Measurements from ENCODE around the gene ZBTB3.
"Not testable (repeated sequence)": the region's sequence is repeated elsewhere in the genome, so short reads cannot be mapped to it uniquely, and the experiment has no call there.

Gene ZBTB3

DNA sequence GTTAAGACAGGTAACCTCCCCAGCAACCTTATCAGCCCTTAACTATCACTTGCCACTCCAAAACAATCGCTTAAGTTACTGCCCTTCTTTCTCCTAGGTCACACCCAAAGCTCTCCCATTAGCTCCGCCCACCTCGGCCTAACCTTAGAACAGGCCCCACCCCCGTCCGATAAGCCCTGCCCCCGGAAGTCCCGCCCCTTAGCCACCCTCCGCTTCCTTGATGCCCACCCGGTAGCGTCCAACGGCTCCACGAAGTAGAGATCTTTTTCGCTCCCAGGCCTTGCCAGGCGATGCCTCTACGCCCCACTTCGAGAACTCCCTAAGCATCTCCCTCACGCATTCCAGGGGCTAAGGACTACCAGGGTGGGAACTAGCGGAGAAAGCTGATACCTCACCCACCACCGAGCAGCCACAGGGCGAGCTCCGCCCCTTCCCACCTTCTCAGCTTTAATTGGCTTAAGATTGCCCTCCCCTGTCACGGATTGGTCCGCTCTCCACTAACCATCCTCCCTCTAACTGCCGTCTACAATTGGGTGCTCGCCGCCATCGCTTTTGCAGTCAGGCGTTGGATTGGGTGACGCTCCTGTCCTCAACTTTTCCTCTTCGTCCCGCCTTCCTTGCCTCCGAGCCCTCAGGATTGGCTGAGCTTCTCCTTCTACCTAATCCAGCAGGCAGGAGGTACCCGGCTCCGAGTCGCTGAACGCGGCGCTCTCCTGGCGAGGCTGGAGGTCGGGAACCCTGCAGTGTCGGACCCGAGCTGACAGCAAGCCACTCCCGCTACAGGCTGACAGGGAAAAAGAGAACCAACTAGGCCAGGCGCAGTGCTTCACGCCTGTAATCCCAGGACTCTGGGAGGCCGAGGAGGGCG is at the start of gene ZBTB3:
Gene ZBTB3, minus strand, starts transcription at position 425 of the 868 bp plus-strand sequence. CDS start 496 bp downstream, outside the sequence.
- DNase-seq (ENCODE audit: low read depth in 2 of 2), result peak; percentile 94 to 97

DNA sequence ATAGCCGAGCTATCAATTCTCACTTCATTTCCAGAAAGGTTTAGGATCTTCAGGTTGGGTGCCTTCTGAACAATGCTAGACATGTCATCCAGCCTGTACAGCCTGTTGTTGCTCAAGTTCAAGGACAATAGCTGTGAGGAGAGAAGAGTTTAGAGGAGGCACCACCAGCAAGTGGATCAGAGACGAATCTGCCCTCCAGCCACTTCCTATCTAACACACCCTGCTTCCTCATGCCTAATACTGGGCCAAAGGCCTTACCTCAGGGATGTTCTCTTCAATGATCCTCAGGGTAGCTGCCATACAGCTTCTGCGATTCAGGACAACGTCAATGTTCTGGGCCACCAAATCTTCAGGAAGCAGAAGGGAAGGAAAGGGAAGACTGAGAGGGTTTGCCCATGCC is 47.1 kb upstream of the ZBTB3 start:
- DNase-seq (ENCODE audit: low read depth in 2 of 2), result no peak

GRCh38 chr11:62799486-62799885 is 45.5 kb upstream of the ZBTB3 start:
- no peak for DNase-seq (ENCODE audit: low read depth in 2 of 2)

- DNase-seq (ENCODE audit: low read depth in 2 of 2), result no peak
Observed at GRCh38 chr11:62796281-62796680, 42.3 kb upstream of the ZBTB3 start.

DNA sequence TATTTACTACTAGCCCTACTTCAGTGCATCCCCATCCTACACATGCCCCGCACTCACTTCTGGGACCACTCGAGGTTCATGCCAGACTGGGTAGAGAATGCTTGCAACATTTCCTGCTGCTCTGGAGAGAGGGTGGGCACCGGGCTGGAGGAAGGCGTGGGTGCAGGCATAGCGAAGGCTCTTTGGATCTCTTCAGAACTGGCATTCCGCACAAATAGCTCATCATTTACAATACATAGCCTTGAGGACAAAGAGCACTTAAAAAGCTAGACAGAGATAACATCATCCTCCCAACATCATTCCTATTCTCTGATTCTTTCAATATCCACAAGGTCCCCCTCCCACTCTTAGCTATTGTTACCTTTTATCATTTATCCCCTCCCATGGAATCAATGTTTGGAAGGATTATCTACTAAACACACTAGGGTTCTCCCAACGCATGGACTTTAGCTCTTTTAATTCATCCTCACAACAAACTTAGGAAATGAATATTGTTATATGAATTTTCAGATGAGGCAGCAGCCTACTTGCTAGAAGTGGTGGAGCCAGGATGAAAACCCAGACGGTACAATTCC is 40.3 kb upstream of the ZBTB3 start:
- DNase-seq (ENCODE audit: low read depth in 2 of 2), result no peak

- no peak for DNase-seq (ENCODE audit: low read depth in 2 of 2)
Observed at GRCh38 chr11:62792202-62792575, 38.2 kb upstream of the ZBTB3 start.

GRCh38 chr11:62791501-62792201 is 37.7 kb upstream of the ZBTB3 start, which contains the start of gene TMEM223:
Gene TMEM223, minus strand, starts transcription at chr11:62792006. Its CDS starts 12 bp downstream, at chr11:62791994.
- DNase-seq (ENCODE audit: low read depth in 2 of 2), result peak; percentile 75 to 90

DNA sequence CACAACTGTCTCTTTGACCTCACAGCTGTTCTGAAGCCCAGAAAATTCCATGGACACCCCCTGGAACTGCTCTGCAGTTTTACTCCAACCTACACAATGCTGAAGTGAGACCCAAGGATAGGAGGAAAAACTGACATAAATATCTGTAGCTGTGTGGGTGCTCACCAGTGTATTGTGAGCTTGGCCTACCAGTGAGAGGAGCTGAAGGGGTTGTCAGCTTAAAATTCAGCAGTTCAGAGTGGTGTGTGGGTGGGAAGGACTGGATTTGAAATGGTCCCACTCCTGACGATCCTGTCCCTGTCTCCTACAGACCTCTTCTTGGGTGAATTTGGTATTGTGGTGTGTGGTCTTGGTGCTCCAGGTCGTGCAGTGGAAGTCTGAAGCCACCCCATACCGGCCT is 35.6 kb upstream of the ZBTB3 start:
- no peak for DNase-seq (ENCODE audit: low read depth in 2 of 2)

DNA sequence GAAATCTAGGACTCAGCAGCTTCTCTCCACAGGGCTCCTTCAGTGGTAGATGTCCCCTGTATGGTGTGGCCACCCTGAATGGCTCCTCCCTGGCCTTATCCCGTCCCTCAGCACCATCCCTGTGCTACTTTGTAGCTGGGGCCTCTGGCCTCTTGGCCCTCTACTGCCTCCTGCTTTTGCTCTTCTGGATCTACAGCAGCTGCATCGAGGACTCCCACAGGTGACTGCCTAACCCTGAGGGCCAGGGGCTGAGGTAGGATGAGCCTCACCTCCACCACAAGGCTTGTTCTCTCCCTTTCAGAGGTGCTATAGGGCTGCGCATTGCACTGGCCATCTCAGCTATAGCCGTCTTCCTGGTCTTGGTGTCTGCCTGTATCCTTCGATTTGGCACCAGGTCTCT is 35.0 kb upstream of the ZBTB3 start:
- DNase-seq (ENCODE audit: low read depth in 2 of 2), result no peak

- DNase-seq (ENCODE audit: low read depth in 2 of 2), result peak; percentile 98
Observed at GRCh38 chr11:62787005-62787759, 33.2 kb upstream of the ZBTB3 start, which contains the start of gene TMEM179B. Gene TMEM179B, plus strand, starts transcription at chr11:62787402. Its CDS starts 30 bp downstream, at chr11:62787432.

DNA sequence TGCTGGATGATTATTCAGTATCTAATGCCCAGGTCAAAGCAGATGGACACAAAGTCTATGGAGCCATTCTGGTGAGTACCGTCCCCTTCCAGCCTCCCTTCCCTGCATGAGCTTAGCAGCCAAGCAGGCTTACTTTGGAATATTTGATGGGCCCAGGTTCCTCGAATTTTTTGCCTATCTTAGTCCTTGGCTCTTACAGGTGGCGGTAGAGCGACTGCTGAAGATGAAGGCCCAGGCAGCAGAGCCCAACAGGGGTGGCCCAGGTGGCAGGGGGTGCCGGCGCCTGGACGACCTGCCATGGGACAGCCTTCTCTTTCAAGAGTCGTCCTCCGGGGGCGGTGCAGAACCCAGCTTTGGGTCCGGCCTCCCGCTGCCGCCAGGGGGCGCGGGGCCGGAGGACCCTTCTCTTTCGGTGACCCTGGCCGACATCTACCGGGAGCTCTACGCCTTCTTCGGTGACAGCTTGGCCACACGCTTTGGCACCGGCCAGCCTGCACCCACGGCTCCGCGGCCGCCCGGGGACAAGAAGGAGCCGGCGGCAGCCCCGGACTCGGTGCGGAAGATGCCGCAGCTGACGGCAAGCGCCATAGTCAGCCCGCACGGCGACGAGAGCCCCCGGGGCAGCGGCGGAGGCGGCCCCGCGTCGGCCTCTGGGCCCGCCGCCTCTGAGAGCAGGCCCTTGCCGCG is 32.5 kb upstream of the ZBTB3 start:
- peak; percentile 72 to 81 for DNase-seq (ENCODE audit: low read depth in 2 of 2)

- no peak for DNase-seq (ENCODE audit: low read depth in 2 of 2)
Observed at GRCh38 chr11:62782753-62783152, 28.8 kb upstream of the ZBTB3 start.

DNA sequence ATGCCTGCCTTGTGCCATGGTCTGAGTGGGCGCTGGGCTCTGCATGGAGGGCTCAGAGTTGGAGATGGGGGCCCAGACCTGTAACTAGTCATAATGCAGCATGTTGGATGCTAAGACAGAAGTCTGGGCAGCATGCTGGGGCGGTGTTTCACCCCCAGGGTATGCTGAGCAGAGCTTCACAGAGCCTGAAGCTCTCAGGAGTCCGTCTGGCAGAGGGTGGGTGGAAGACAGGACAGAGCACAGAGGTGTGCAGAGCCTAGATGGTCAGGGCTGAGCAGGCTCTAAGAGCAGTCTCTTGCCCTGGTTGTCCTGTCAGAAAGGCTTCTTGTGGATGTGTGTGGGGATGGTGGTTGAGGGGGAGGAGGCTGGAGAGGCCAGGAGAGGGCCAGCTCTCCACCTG is 24.5 kb upstream of the ZBTB3 start:
- no peak for DNase-seq (ENCODE audit: low read depth in 2 of 2)

- DNase-seq (ENCODE audit: low read depth in 2 of 2), result no peak
Observed at GRCh38 chr11:62777389-62777788, 23.4 kb upstream of the ZBTB3 start.

DNA sequence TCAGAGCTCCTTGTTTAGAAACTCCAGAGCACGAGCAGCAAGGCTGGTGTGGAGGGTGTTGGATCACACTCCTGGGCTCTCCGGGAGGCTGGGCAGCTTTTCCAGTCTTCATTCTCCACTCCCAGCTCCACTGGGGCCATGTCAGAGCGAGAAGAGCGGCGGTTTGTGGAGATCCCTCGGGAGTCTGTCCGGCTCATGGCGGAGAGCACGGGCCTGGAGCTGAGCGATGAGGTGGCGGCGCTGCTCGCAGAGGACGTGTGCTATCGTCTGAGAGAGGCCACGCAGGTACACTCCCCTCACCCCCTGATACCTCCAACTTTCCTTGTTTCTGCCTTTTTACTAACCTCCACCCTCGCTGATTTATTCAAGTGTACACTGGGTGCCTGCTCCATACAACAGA is 21.7 kb upstream of the ZBTB3 start:
- no peak for DNase-seq (ENCODE audit: low read depth in 2 of 2)

DNA sequence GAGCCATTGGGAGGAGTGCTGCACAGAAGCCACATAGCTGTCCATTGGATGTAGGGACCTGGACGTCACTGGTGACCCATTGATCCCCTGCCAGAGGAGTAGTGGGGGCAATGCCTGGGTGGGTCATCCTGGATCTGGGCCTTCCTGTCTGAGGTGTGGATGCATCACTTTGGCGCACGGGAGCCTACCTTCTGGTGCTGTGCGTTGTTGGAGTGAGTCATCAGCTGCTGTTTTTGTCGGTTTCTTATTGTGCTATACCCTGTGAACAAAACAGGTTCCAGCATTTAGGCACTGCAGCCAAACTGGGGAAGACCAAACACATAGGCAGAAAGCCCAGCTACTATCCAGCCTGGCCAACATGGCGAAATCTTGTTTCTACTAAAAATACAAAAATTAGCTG is 20.4 kb upstream of the ZBTB3 start:
- no peak for DNase-seq (ENCODE audit: low read depth in 2 of 2)

DNA sequence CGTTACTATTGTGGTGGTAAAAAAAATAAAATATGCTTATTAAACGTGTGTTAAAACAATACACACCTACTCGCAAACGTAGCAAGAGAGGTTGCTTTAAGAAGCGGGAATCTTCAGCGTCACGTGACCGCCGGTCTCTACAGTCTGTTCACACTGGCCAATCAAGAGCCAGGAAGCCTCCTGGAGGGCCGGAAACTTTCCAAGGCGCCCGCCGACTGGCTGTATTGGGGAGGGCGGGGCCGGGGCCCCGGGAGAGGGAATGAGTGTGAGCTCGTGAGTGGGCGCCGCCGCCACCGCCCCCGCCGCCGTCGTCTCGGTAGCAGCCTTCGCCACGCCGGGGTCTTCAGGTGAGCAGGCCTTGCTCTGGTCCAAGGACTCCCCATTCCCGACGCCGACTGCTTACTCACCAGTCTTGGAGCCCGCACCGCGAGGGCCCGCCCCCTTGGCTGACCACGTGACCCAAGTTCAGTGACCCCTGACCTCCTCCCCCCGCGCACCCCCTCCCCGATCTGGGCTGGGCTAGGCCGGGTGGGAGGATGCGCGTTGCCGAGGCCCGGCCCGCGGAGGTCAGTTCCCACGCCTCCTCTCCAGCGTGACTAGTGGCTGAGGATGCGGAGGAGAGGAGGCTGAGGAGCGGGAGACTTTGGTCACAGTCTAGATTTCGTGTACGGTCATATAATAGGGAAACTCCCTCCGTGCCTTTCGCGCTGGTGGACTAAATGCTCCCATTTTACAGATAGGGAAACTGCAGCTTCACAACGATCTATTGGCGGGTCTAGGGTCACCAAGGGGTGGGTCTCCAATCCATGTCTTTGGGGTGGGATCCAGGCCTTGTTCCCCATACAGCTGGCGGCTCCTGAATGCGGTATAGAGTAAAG is 17.4 kb upstream of the ZBTB3 start, which contains the start of gene TAF6L:
Gene TAF6L, plus strand, starts transcription at position 253 of the 878 bp plus-strand sequence. CDS start 4,388 bp downstream, outside the sequence.
- DNase-seq (ENCODE audit: low read depth in 2 of 2), result peak; percentile 95 to 97

DNA sequence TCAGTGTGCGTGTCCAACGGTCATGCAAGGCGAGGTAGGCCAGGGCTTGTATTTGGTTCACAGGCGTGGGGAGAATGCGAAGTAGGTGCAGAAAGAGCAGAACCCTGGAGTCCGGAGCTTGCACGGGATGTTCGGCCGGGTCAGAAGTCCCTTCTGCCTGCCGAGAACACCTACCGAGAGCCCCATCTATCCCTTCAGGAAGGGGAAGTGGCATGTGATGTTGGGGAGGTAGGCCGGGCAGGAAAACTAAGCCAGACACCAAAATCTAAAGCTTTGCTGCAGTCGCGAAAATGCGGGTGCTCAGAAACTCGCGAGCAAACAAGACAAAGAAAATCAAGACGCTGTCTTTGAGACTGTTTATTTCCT is 16.8 kb upstream of the ZBTB3 start:
- DNase-seq (ENCODE audit: low read depth in 2 of 2), result no peak

GRCh38 chr11:62760867-62761227 is 6.9 kb upstream of the ZBTB3 start:
- not testable (repeated sequence) for DNase-seq (ENCODE audit: low read depth in 2 of 2)

Data from stimulated activated CD4-positive, alpha-beta T cell treated with anti-CD3 and anti-CD28 coated beads, Interleukin-15, amount 100 ng/mL, for 48 hours (primary cell).